Tibial nerve (tissue), 4 donors: ENCODE measurements around the gene STAC. TPM values are rescaled to one million over a fixed set of nuclear protein-coding genes. Genes with fewer than 3 reads are reported as not detected.

Source experiments
- DNase-seq, 2 donors: peaks; one replicate each; pipeline ENCODE4 v3.0.0-alpha.2; 2019; ENCODE audit warnings: low spot score in 2 of 2
- H3K27ac ChIP-seq, 4 donors: fragments of 200-600 bp; sonication (generic) in 3 of 4; one replicate each; pipeline ENCODE4 v1.5.1; 2017 to 2019; ENCODE audit warnings: mild to moderate bottlenecking in 1 of 4
- H3K27me3 ChIP-seq, 2 donors: fragments of 200-600 bp; sonication (generic) in 1 of 2; one replicate each; pipeline versions ENCODE4 v1.5.1 to v1.6.0; 2017 to 2019
- H3K36me3 ChIP-seq, 3 donors: fragments of 200-600 bp; sonication (generic); one replicate each; pipeline ENCODE4 v1.5.1; 2018 to 2019
- H3K4me1 ChIP-seq, 4 donors: fragments of 200-600 bp; sonication (generic) in 3 of 4; one replicate each; pipeline ENCODE4 v1.5.1; 2017 to 2019
- H3K4me3 ChIP-seq, 4 donors: fragments of 200-600 bp; sonication (generic) in 3 of 4; one replicate each; pipeline ENCODE4 v1.5.1; 2017 to 2019; ENCODE audit warnings: mild to moderate bottlenecking in 1 of 4, moderate library complexity in 1 of 4
- H3K9me3 ChIP-seq, 4 donors: fragments of 200-600 bp; sonication (generic) in 3 of 4; one replicate each; pipeline ENCODE4 v1.5.1; 2017 to 2019
- CTCF ChIP-seq, 5 experiments: fragments of 200-600 bp in 3 of 5; fragments of 450-650 bp in 2 of 5; sonication (generic) in 3 of 5; IDR thresholded peaks; one replicate each; pipeline ENCODE4 v1.5.1; 2016 to 2019; ENCODE audit warnings: antibody characterized with exemption in 5 of 5, mild to moderate bottlenecking in 3 of 5, moderate library complexity in 2 of 5
- EP300 ChIP-seq, 2 donors: sonication (generic); formaldehyde crosslinking; IDR thresholded peaks; one replicate each; pipeline ENCODE4 v1.6.1; 2017; ENCODE audit warnings: antibody characterized with exemption in 2 of 2, mild to moderate bottlenecking in 1 of 2
- POLR2A ChIP-seq, 2 donors: fragments of 450-650 bp; IDR thresholded peaks; one replicate each; pipeline ENCODE4 v1.6.1; 2017; ENCODE audit warnings: antibody characterized with exemption in 2 of 2, mild to moderate bottlenecking in 2 of 2, moderate library complexity in 2 of 2
- WGBS, 2 donors: methylation state at CpG; one replicate each; pipeline ENCODE4 v1.1.5; 2018; 5-methylcytosine and 5-hydroxymethylcytosine counted together
- total RNA-seq, 4 donors: library from RNA; depleted of rRNA; stranded (reverse); fragments of >200 nt; gene quantifications; one replicate each; pipeline ENCODE4 v1.1.0, GENCODE V29; 2016

Gene STAC
- total RNA-seq, 4 donors from 2014 or later = 2.4 to 4.2 (median 3.7) TPM

GRCh38 chr3:36525115-36525801 is 145.0 kb downstream of the STAC start:
- no peaks in the 10 kb centered on the region for H3K4me1 ChIP-seq
- H3K27me3 ChIP-seq = no peaks in the 10 kb centered on the region
- no peak for TF ChIP-seq POLR2A (IDR thresholded peaks at IDR 0.05)
- TF ChIP-seq CTCF (IDR thresholded peaks at IDR 0.05) = no peak
- TF ChIP-seq EP300 (IDR thresholded peaks at IDR 0.05) = no peak
- no peaks in the 10 kb centered on the region for H3K36me3 ChIP-seq
- no peak overlapping the region for H3K27ac ChIP-seq
- H3K9me3 ChIP-seq = no peaks in the 10 kb centered on the region
- WGBS, 2 donors = 77 to 78% methylated on average over 3 of the region's 3 CpGs
- no peak overlapping the region for H3K4me3 ChIP-seq
- DNase-seq = no peak

GRCh38 chr3:36538136-36538749 is 157.9 kb downstream of the STAC start:
- Histone ChIP-seq H3K36me3 (no peaks in the 10 kb centered on the region), H3K4me3 (no peak overlapping the region), H3K27me3 (no peaks in the 10 kb centered on the region), H3K27ac (no peak overlapping the region), H3K4me1 (peaks cover 0 to 3% (median 0%) of the 10 kb centered on the region in 4 donors), H3K9me3 (peaks cover 0 to 8% (median 0%) of the 10 kb centered on the region in 4 donors)
- TF ChIP-seq POLR2A (IDR thresholded peaks at IDR 0.05) (no peak), EP300 (IDR thresholded peaks at IDR 0.05) (no peak), CTCF (IDR thresholded peaks at IDR 0.05) (no peak)
- WGBS, 2 donors = 83 to 87% methylated on average over 4 of the region's 4 CpGs
- no peak for DNase-seq

GRCh38 chr3:36540888-36541518 is 160.7 kb downstream of the STAC start:
- WGBS, 2 donors = 53 to 65% methylated on average over 3 of the region's 3 CpGs

GRCh38 chr3:36542186-36542585 is 161.9 kb downstream of the STAC start:
- no peak for TF ChIP-seq CTCF (IDR thresholded peaks at IDR 0.05)
- no peak for TF ChIP-seq POLR2A (IDR thresholded peaks at IDR 0.05)
- no peak for TF ChIP-seq EP300 (IDR thresholded peaks at IDR 0.05)
- Histone ChIP-seq H3K36me3 (no peaks in the 10 kb centered on the region), H3K9me3 (no peaks in the 10 kb centered on the region), H3K4me3 (no peak overlapping the region), H3K27ac (no peak overlapping the region), H3K4me1 (peaks cover 0 to 3% (median 0%) of the 10 kb centered on the region in 4 donors), H3K27me3 (no peaks in the 10 kb centered on the region)
- WGBS, 2 donors = 31 to 45% methylated on average over 2 of the region's 2 CpGs
- DNase-seq = no peak

More at GRCh38 chr3:36540888-36541518, 160.7 kb downstream of the STAC start:
- Histone ChIP-seq H3K27ac (no peak overlapping the region), H3K4me1 (peaks cover 0 to 3% (median 0%) of the 10 kb centered on the region in 4 donors), H3K4me3 (no peak overlapping the region), H3K9me3 (no peaks in the 10 kb centered on the region), H3K27me3 (no peaks in the 10 kb centered on the region), H3K36me3 (no peaks in the 10 kb centered on the region)
- DNase-seq = no peak
- no peak for TF ChIP-seq POLR2A (IDR thresholded peaks at IDR 0.05)
- TF ChIP-seq CTCF (IDR thresholded peaks at IDR 0.05) = peak in 3 of 5 experiments; percentile 15 to 44 (median 22)
- TF ChIP-seq EP300 (IDR thresholded peaks at IDR 0.05) = no peak
